ENCODE results near the gene ST6GAL1. TPM values are rescaled to one million over a fixed set of nuclear protein-coding genes. Genes with fewer than 3 reads are reported as not detected.
A peak's percentile ranks its signal among the peaks of the same experiment; 100 is the strongest.

ST6GAL1 gene
- total and polyA plus RNA-seq, 2 of the 13 experiments (the other 11 are each of a cell fraction or from before 2014, with no cell fraction given): 79.9 to 164 TPM

DNA sequence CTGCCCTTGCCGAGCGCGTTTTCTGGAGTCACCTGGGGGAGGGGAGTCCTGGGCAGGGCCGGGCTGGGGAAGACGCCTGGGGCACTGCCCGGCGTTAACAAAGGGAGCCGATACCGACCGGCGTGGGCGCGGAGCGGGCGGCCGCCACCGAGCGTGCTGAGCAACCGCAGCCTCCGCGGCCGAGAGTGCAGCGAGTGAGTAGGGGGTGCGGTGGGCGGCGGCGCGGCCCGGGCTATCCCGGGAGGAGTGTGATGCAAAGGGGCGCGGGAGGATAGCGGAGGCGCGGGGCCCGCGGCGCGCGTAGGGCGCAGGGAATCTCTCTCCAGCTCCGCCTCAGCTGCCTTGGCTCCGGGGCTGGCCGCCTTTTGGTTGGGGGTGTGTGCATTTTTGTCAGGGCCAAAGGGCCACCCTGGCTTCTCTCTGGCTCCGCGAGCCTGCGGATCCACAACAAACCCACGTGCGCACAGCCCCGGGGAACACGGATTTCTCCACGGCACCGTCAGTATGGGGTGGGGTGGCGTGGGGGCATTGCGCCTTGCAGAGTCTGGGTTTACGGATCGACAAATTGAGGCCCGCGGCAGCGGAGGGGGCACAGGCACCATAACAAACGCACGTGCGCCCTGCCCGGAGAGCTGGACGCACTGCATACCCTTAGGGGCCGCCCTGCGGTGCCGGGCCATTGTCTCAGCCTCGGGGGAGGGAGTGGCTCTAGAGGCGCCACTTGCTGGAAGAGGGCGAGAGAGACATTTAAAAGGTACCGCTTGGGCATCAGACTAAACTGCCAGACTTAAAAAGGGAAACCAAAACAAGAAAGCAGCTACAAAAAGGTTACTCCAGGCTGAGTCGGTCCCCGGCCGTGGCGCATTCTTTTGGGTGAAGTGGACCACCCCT, 560 bp downstream of the ST6GAL1 start (continued):
- TF ChIP-seq, protein P1, sequence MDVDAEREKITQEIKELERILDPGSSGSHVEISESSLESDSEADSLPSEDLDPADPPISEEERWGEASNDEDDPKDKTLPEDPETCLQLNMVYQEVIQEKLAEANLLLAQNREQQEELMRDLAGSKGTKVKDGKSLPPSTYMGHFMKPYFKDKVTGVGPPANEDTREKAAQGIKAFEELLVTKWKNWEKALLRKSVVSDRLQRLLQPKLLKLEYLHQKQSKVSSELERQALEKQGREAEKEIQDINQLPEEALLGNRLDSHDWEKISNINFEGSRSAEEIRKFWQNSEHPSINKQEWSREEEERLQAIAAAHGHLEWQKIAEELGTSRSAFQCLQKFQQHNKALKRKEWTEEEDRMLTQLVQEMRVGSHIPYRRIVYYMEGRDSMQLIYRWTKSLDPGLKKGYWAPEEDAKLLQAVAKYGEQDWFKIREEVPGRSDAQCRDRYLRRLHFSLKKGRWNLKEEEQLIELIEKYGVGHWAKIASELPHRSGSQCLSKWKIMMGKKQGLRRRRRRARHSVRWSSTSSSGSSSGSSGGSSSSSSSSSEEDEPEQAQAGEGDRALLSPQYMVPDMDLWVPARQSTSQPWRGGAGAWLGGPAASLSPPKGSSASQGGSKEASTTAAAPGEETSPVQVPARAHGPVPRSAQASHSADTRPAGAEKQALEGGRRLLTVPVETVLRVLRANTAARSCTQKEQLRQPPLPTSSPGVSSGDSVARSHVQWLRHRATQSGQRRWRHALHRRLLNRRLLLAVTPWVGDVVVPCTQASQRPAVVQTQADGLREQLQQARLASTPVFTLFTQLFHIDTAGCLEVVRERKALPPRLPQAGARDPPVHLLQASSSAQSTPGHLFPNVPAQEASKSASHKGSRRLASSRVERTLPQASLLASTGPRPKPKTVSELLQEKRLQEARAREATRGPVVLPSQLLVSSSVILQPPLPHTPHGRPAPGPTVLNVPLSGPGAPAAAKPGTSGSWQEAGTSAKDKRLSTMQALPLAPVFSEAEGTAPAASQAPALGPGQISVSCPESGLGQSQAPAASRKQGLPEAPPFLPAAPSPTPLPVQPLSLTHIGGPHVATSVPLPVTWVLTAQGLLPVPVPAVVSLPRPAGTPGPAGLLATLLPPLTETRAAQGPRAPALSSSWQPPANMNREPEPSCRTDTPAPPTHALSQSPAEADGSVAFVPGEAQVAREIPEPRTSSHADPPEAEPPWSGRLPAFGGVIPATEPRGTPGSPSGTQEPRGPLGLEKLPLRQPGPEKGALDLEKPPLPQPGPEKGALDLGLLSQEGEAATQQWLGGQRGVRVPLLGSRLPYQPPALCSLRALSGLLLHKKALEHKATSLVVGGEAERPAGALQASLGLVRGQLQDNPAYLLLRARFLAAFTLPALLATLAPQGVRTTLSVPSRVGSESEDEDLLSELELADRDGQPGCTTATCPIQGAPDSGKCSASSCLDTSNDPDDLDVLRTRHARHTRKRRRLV (CRISPR knock-in tag; IDR thresholded peaks at IDR 0.05): peak; percentile 69; the same call in 1 of the 2 replicates
- TF ChIP-seq, protein P2, sequence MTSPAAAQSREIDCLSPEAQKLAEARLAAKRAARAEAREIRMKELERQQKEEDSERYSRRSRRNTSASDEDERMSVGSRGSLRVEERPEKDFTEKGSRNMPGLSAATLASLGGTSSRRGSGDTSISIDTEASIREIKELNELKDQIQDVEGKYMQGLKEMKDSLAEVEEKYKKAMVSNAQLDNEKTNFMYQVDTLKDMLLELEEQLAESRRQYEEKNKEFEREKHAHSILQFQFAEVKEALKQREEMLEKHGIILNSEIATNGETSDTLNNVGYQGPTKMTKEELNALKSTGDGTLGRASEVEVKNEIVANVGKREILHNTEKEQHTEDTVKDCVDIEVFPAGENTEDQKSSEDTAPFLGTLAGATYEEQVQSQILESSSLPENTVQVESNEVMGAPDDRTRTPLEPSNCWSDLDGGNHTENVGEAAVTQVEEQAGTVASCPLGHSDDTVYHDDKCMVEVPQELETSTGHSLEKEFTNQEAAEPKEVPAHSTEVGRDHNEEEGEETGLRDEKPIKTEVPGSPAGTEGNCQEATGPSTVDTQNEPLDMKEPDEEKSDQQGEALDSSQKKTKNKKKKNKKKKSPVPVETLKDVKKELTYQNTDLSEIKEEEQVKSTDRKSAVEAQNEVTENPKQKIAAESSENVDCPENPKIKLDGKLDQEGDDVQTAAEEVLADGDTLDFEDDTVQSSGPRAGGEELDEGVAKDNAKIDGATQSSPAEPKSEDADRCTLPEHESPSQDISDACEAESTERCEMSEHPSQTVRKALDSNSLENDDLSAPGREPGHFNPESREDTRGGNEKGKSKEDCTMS (CRISPR knock-in tag; conservative IDR thresholded peaks at IDR 0.05): no peak
- TF ChIP-seq CAMTA2 (CRISPR knock-in tag; IDR thresholded peaks at IDR 0.05; ENCODE audit: borderline replicate concordance) (0 out of 2 replicates have a peak, but pooled peaks have one; percentile 53), ERF (CRISPR knock-in tag; IDR thresholded peaks at IDR 0.05) (peak; percentile 53; the same call in 1 of the 2 replicates), ZFP1 (CRISPR knock-in tag; IDR thresholded peaks at IDR 0.05) (no peak), HNF4G (IDR thresholded peaks at IDR 0.05; ENCODE audit: borderline replicate concordance, low read depth, low read length) (no peak), HNF4G (CRISPR knock-in tag; IDR thresholded peaks at IDR 0.05; ENCODE audit: borderline replicate concordance, low read depth) (peak; percentile 51; the same call in 1 of the 2 replicates), KDM3A (CRISPR knock-in tag; IDR thresholded peaks at IDR 0.05; ENCODE audit: low read depth) (no peak), ZNF878 (CRISPR knock-in tag; IDR thresholded peaks at IDR 0.05) (no peak), RARG (CRISPR knock-in tag; IDR thresholded peaks at IDR 0.05; ENCODE audit: low read depth) (0 out of 2 replicates have a peak, but pooled peaks have one; percentile 4), ZNF549 (CRISPR knock-in tag; IDR thresholded peaks at IDR 0.05) (no peak)
- TF ChIP-seq, protein P3, sequence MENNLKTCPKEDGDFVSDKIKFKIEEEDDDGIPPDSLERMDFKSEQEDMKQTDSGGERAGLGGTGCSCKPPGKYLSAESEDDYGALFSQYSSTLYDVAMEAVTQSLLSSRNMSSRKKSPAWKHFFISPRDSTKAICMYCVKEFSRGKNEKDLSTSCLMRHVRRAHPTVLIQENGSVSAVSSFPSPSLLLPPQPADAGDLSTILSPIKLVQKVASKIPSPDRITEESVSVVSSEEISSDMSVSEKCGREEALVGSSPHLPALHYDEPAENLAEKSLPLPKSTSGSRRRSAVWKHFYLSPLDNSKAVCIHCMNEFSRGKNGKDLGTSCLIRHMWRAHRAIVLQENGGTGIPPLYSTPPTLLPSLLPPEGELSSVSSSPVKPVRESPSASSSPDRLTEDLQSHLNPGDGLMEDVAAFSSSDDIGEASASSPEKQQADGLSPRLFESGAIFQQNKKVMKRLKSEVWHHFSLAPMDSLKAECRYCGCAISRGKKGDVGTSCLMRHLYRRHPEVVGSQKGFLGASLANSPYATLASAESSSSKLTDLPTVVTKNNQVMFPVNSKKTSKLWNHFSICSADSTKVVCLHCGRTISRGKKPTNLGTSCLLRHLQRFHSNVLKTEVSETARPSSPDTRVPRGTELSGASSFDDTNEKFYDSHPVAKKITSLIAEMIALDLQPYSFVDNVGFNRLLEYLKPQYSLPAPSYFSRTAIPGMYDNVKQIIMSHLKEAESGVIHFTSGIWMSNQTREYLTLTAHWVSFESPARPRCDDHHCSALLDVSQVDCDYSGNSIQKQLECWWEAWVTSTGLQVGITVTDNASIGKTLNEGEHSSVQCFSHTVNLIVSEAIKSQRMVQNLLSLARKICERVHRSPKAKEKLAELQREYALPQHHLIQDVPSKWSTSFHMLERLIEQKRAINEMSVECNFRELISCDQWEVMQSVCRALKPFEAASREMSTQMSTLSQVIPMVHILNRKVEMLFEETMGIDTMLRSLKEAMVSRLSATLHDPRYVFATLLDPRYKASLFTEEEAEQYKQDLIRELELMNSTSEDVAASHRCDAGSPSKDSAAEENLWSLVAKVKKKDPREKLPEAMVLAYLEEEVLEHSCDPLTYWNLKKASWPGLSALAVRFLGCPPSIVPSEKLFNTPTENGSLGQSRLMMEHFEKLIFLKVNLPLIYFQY (CRISPR knock-in tag; IDR thresholded peaks at IDR 0.05; ENCODE audit: borderline replicate concordance): no peak; the same call in 1 of the 2 replicates
- TF ChIP-seq, protein P4, sequence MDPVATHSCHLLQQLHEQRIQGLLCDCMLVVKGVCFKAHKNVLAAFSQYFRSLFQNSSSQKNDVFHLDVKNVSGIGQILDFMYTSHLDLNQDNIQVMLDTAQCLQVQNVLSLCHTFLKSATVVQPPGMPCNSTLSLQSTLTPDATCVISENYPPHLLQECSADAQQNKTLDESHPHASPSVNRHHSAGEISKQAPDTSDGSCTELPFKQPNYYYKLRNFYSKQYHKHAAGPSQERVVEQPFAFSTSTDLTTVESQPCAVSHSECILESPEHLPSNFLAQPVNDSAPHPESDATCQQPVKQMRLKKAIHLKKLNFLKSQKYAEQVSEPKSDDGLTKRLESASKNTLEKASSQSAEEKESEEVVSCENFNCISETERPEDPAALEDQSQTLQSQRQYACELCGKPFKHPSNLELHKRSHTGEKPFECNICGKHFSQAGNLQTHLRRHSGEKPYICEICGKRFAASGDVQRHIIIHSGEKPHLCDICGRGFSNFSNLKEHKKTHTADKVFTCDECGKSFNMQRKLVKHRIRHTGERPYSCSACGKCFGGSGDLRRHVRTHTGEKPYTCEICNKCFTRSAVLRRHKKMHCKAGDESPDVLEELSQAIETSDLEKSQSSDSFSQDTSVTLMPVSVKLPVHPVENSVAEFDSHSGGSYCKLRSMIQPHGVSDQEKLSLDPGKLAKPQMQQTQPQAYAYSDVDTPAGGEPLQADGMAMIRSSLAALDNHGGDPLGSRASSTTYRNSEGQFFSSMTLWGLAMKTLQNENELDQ (CRISPR knock-in tag; IDR thresholded peaks at IDR 0.05; ENCODE audit: borderline replicate concordance): no peak

Data from HepG2 (cell line).